VCaP (cell line): ENCODE data around the gene NEUROD2.

ENCODE experiments used
- H3K27ac ChIP-seq: fragments of 450-650 bp; 2 replicates; pipeline ENCODE4 v1.5.1; 2017
- TF ChIP-seq, protein P1 (sequence below): fragments of 450-650 bp; conservative IDR thresholded peaks from 2 replicates; pipeline ENCODE4 v1.5.1; 2017; ENCODE audit warnings: mild to moderate bottlenecking, moderate library complexity

Gene NEUROD2

GRCh38 chr17:39598630-39599003 is 9.1 kb downstream of the NEUROD2 start:
- TF ChIP-seq, protein P1, sequence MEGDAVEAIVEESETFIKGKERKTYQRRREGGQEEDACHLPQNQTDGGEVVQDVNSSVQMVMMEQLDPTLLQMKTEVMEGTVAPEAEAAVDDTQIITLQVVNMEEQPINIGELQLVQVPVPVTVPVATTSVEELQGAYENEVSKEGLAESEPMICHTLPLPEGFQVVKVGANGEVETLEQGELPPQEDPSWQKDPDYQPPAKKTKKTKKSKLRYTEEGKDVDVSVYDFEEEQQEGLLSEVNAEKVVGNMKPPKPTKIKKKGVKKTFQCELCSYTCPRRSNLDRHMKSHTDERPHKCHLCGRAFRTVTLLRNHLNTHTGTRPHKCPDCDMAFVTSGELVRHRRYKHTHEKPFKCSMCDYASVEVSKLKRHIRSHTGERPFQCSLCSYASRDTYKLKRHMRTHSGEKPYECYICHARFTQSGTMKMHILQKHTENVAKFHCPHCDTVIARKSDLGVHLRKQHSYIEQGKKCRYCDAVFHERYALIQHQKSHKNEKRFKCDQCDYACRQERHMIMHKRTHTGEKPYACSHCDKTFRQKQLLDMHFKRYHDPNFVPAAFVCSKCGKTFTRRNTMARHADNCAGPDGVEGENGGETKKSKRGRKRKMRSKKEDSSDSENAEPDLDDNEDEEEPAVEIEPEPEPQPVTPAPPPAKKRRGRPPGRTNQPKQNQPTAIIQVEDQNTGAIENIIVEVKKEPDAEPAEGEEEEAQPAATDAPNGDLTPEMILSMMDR: no peak
- no peak overlapping the region for H3K27ac ChIP-seq

DNA sequence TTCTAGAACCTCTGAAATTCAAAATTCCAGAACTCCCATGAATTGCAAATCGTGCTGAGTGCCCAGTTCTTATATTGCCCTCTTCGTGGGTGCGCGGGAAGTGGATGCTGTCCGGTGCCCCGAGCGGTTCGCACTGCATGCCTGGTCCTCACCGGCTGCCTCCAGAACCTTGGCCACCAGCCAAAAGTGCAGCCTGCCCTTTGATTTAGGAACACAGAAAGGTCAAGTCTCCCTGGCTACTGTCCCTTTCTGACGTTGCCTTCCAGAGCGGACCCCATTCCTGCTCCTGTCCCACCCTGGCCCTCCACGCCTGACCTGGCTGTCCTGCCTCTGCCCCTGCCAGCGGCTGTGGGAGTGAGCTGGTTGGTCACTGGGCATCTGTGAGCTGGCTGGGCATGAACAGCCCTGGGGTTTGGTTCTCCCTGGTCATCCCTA is 9.7 kb downstream of the NEUROD2 start:
- no peak overlapping the region for H3K27ac ChIP-seq

DNA sequence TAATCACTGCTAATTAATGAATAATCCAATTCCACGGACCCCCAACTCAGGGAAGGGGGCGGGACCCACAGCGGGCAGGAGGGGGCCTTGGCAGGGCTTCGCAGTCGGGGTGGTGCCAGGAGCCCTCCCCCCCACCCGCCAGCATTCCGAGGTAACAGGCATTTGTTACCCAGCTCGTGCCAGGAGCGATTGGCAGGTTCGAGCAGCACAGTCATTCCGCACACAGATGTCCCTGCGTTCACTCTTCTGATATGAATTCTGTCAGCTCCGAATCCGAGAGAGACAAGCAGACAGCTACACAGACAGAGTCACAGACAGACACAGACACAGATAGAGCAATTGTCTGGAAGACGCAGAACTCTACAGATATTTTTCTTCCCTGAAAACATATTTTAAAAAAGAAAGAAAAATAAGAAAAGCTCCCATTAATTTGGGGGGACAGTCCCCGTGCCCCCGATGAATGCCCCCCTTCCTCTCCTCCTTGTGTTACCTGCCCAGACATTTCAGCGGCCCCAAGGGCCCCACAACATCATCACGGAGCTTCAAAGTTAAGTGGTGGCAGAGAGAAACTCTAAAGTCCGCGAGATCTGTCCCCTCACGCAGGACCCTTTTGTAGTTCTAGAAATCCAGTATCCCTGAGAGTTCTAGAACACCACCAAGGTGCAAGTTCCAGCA is 10.2 kb downstream of the NEUROD2 start:
- H3K27ac ChIP-seq: no peak overlapping the region

More for the DNA sequence above, 9.7 kb downstream of the NEUROD2 start:
- TF ChIP-seq, protein P1: no peak

DNA sequence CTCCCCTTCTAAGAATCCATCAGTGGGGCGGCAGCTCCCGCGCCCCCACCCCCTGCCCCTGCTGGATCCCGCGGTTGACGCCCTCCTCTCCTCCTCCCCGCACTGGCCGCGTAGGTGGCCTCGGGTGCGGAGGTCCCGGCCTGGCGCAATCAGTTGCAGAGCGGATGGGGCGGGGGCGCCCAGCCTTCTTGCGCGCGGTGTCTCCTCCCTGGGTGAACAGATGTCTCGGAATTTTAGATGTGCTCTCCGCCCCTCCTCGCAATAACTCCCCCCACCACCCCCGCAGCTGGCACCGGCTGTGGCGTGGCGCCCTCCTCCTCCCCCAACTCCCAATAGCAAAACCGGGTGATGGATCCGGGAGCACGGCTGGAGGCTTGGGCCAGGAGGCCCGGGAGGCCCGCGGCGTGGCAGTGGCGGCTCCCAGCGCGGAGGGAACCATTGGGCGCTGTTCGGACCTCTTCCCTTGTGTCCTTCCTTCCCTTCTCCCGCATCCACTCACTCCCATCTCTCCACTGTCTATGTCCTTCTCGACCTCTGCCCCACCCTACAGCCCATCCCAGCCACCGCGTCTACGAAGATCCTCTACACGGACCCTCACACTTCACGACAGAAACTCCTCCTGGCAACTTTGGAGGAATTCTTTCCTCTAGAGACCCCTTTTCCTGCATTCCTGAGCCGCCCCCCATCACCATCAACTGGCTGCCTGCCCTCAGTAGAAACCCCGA is 11.0 kb downstream of the NEUROD2 start:
- TF ChIP-seq, protein P1: no peak
- H3K27ac ChIP-seq: no peak overlapping the region

More for the DNA sequence above, 10.2 kb downstream of the NEUROD2 start:
- TF ChIP-seq, protein P1: no peak

DNA sequence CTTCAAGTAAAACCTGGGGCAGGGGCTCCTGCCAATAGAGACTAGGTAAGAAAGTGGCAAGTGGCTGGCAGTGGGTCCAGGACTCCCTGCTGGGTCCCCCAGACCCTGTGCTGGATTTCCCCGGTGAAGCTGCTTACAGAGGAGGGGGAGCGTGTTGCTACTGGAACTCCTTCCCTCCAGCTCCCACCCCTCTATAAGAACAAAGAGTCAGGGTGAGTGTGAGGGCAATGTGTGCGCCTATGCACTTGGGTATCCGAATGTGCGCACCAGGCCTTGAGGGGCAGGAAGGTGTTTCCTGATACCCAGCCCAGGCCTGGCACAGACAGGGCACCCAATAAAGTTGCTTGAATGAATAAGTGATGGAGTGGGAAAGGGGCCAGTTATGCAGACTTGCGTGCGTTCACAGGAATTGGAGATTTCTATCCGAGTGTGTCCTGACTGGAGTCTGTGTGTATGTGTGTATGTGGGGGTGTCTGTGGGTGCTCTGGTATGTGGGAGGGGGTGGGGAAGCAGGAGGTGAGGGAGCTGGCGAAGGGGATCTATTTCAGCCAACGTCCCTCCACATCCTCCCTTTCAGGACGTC is 11.7 kb downstream of the NEUROD2 start:
- TF ChIP-seq, protein P1: no peak
- no peak overlapping the region for H3K27ac ChIP-seq

DNA sequence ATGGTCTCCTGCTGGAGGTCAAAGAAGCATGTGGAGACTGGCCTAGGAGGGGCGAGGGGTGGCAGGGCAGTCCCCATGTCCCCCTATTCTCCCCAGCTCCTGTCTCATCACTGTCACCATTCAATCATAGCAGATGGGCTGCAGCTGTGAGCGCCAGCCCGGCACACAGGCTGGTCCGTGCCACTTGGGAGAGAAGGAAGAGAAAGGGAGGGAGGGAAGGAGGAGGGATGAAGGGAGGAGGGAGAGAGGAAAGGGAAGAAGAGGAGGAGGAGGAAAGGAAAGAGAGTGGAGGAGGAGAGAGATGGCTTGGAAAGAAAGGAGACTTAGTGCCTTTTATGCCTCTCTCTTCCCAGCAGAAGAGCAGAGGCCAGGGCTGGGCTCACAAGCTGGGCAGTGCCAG is 12.4 kb downstream of the NEUROD2 start:
- TF ChIP-seq, protein P1: no peak
- no peak overlapping the region for H3K27ac ChIP-seq

- no peak overlapping the region for H3K27ac ChIP-seq
- TF ChIP-seq, protein P1: no peak
These were observed 14.3 kb downstream of the NEUROD2 start for GRCh38 chr17:39593371-39593770.
